GM18505 (cell line): ENCODE results near the gene UBFD1.
A peak's percentile ranks its signal among the peaks of the same experiment; 100 is the strongest.
"Not testable (repeated sequence)": the region's sequence is repeated elsewhere in the genome, so short reads cannot be mapped to it uniquely, and the experiment has no call there.

Experiments
- ATAC-seq: cut with Tn5 transposase; IDR thresholded peaks from one replicate; pipeline ENCODE4 v1.9.1; 2021; ENCODE audit not compliant: unreplicated experiment
- POLR2A ChIP-seq: IDR thresholded peaks from 4 replicates; pipeline ENCODE4 v1.6.1; 2011; ENCODE audit warnings: borderline replicate concordance; ENCODE audit not compliant: insufficient read depth, insufficient read length; ENCODE audit errors: extremely low read depth

Gene UBFD1

GRCh38 chr16:23556881-23557778 lies at the start of gene UBFD1, which contains the start of gene EARS2:
TSS of gene UBFD1 (plus strand) at chr16:23557727. CDS start at chr16:23557743, 16 bp downstream.
TSS of gene EARS2 (minus strand) at chr16:23557350. CDS start at chr16:23557343, 7 bp downstream.
- TF ChIP-seq POLR2A = peak; percentile 88

GRCh38 chr16:23508589-23509440 lies 48.7 kb upstream of the UBFD1 start:
- ATAC-seq = no peak
- no peak for TF ChIP-seq POLR2A

More at GRCh38 chr16:23556881-23557778, at the start of gene UBFD1, which contains the start of gene EARS2:
- peak; percentile 87 for ATAC-seq

- TF ChIP-seq POLR2A = no peak
- no peak for ATAC-seq
Measured at GRCh38 chr16:23509441-23509754, 48.1 kb upstream of the UBFD1 start.

GRCh38 chr16:23509782-23510163 lies 47.8 kb upstream of the UBFD1 start:
- ATAC-seq = peak; percentile 1
- TF ChIP-seq POLR2A = no peak

- peak; percentile 75 for ATAC-seq
- TF ChIP-seq POLR2A = peak; percentile 96
Measured at GRCh38 chr16:23510164-23510914, 47.2 kb upstream of the UBFD1 start, which contains the start of gene GGA2. TSS of gene GGA2 (minus strand) at chr16:23510494. CDS start at chr16:23510411, 83 bp downstream.

- ATAC-seq = not testable (repeated sequence)
Measured at GRCh38 chr16:23510915-23511270, 46.6 kb upstream of the UBFD1 start.

- ATAC-seq = no peak
- TF ChIP-seq POLR2A = no peak
Measured at GRCh38 chr16:23511731-23512130, 45.8 kb upstream of the UBFD1 start.

GRCh38 chr16:23512168-23512695 lies 45.3 kb upstream of the UBFD1 start:
- no peak for TF ChIP-seq POLR2A
- no peak for ATAC-seq

- no peak for ATAC-seq
- no peak for TF ChIP-seq POLR2A
Measured at GRCh38 chr16:23514381-23515152, 43.0 kb upstream of the UBFD1 start.

GRCh38 chr16:23515881-23516280 lies 41.6 kb upstream of the UBFD1 start:
- ATAC-seq = no peak
- no peak for TF ChIP-seq POLR2A

- TF ChIP-seq POLR2A = peak; percentile 16
- ATAC-seq = peak; percentile 38
Measured at GRCh38 chr16:23516366-23517137, 41.0 kb upstream of the UBFD1 start.
